NCI-H460 (cell line): ENCODE measurements around the gene ITM2C. TPM values are rescaled to one million over a fixed set of nuclear protein-coding genes. Genes with fewer than 3 reads are reported as not detected.

ENCODE experiments used
- DNase-seq: peaks from one replicate; pipeline ENCODE4 v3.0.0-alpha.2; 2016; ENCODE audit warnings: low read depth; ENCODE audit errors: extremely low read depth
- total RNA-seq: library from RNA; depleted of rRNA; stranded (reverse); fragments of >200 nt; shearing (Covaris generic); gene quantifications from 2 replicates; pipeline ENCODE4 v1.2.3, GENCODE V29; 2014

Gene ITM2C
- total RNA-seq, 1 experiment from 2014 or later: 38.1 TPM

DNA sequence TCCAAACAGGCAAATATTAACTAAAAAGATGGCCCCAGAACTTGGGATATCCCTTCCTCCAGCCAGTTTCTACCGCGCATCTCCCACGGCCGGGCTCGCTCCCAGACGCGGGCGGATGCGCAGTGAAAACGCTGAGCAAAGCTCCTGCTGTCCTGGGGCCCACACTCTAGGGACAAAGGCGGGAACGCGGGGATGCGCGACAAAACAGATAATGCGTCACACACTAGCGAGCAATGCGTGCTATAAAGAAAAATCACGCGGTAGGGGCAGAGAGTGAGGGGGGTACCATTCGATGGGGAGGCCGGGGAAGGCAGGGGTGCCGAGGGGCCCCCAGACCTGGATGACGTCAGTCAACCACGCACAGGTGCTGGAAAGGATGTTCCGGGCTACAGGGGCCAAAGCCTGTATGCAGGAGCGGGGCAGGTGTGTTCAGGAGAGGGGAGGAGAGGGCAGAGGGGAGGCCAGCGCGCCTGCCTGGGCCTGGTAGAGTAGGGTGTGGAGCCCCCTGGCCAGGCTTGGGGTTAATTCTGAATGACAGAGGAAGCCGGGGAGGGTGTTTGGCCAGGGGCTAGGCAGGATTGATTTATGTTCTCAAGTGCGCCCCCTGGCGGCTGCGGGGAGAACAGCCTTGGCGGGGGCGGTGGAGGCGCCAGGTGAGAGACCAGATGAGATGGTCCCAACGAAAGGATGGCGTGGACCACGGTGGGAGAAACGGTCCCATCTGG lies 14.9 kb upstream of the ITM2C start:
- DNase-seq: peak; percentile 44

- DNase-seq: no peak
These were observed 14.4 kb upstream of the ITM2C start for GRCh38 chr2:230850358-230850658.

DNA sequence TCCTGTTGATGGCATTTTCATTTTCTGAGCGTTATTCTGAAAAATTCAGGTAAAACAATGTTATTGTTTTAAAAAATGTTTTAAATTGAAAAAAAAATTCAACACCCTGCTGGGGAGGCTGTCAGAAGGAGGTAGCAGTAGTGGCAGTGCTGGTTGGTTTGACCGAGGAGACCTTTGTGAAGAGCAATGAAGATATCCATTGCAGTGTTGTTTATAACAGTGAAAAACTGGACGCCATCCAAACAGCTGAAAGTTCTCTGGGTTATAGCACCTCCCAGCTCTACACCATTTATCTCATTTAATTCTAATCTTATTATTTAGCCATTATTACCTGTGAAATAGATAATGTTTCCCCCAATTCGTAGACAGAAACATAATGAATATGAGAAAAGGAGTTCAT lies 12.6 kb upstream of the ITM2C start:
- DNase-seq: no peak

- DNase-seq: no peak
These were observed 3.0 kb upstream of the ITM2C start for GRCh38 chr2:230861552-230862255.

DNA sequence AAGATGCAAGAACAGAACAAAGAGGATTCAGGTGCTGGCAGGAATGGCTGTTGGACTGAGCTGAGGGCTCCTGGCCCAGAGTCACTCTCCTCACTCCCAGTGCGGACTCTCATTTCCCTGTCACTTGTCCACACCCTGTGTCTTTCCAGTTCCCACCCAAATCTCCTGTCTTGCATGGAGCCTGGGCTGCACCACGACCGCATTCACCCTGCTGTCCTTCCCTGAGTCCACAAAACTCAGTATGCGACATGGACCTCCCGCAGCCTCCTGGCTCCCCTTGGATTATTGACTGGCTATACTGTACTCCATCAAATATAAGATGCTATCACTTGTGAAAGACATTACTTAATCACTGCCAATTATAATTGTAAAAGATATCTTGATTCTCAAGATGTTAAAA lies 2.5 kb upstream of the ITM2C start:
- DNase-seq: no peak

GRCh38 chr2:230863031-230863430 lies 1.7 kb upstream of the ITM2C start:
- no peak for DNase-seq

DNA sequence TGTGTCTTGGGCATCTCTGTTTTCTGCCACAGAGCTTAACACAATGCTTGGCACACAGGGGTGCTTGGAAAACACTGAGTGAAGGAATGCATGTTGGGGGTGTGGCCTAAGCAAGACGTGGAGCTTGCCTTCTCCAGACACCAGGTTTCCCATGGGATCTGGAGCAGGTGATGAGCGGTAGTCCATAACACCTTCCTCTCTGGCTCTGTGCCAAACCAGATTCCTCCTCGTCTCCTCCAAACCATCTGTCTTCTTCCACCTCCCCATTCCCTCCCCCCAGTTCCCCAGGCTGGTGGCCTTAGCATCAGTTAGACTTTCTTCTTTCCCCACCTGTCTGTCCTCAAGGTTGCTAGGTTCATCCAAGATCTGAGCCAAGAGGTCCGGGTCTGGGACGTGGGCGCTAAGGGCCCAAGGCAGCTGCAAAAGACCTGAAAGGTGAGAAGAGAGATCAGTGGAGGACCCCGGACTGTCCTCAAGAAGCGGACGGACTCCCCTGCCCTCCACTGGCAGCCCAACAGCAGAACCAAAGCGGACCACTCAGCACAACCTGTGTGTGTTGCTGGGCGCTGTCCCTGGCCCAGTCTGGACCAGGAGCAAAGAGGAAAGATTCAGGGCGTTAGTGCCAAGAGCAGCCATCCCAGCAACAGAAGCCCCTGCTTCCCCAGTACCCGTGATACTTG lies 1.2 kb upstream of the ITM2C start:
- DNase-seq: no peak

GRCh38 chr2:230864122-230864604 lies 579 bp upstream of the ITM2C start:
- DNase-seq: no peak

DNA sequence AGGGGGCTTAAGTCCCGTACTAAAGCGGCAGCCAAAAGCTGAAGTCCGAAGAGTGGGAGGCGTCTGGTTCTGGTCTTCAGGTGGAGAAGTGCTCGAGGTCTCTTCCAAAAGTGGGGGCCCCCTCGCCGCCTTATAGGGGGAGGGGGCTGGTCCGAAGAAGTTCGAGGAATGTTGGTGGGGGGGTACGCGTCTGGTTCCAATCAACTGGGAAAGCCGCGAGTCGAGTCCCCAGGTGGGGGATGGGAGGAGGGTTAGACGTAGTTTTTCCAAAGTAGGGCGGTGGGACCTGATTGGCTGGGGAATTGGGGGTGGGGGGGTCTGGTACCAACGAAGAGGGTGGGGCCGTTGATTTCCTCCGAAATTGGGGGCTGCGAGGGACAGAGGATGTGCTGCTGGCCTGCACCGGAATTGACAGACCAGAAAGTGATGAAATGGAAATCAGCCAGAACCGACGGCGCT lies 594 bp downstream of the ITM2C start:
- DNase-seq: no peak

GRCh38 chr2:230865766-230866755 lies 1.3 kb downstream of the ITM2C start:
- DNase-seq: no peak

GRCh38 chr2:230866756-230867523 lies 2.2 kb downstream of the ITM2C start:
- DNase-seq: peak; percentile 8

GRCh38 chr2:230868161-230868946 lies 3.6 kb downstream of the ITM2C start:
- no peak for DNase-seq

GRCh38 chr2:230868947-230869913 lies 4.5 kb downstream of the ITM2C start:
- DNase-seq: no peak

- DNase-seq: no peak
These were observed 5.3 kb downstream of the ITM2C start for GRCh38 chr2:230869914-230870543.

GRCh38 chr2:230870544-230871360 lies 6.0 kb downstream of the ITM2C start:
- DNase-seq: no peak

- DNase-seq: no peak
These were observed 6.8 kb downstream of the ITM2C start for GRCh38 chr2:230871361-230872150.
